HT-29 (cell line): Measurements from ENCODE around the gene EML2. TPM values are rescaled to one million over a fixed set of nuclear protein-coding genes. Genes with fewer than 3 reads are reported as not detected.
"Not testable (repeated sequence)": the region's sequence is repeated elsewhere in the genome, so short reads cannot be mapped to it uniquely, and the experiment has no call there.

Source experiments
- DNase-seq: peaks from one replicate; pipeline ENCODE4 v3.0.0-alpha.2; 2015; ENCODE audit warnings: low spot score
- total RNA-seq: library from RNA; depleted of rRNA; stranded (reverse); fragments of >200 nt; shearing (Covaris generic); gene quantifications from 2 replicates; pipeline ENCODE4 v1.2.3, GENCODE V29; 2014

The EML2 gene
- total RNA-seq, 1 experiment from 2014 or later: 38.2 TPM

DNA sequence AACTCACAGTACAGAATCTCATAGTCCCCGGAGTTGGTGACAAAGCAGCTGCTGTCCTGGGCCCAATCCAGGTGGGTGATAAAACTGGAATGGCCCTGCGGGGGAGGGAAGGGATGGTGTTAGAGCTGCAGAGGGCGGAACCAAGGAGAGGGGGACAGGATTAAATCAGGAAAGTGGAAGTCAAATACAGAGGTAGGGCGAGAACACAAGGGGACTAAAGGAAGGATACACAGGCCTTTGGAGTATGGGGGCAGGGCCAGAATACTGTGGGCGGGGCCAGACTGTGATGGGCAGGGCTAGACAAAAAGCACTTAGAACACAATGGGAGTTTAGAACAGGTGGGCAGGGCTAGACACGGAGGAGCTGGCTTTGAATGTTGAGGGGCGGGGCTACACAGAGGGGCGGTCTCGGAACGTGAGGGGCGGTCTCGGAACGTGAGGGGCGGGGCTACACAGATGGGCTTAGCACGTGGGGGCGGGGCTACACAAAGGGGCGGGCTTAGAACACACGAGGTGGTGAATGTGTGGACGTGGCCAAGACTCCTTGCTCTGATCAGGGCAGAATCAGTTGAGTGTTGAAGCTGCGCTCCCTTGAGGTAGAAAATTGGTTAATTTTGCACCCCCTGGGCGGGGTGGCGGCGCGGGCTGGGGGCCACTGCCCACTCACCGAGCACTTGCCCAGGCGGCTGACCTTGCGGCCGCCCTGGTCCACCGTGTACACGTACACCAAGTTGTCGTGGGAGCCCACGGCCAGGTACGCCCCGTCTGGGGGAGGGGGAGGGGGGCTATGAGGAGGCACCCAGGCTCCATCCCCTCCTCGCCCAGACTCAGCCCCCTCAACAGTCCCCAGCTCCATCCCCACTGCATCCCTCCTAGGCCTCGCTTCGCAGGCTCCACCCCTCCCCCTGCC is 23.1 kb downstream of the EML2 start:
- peak; percentile 95 for DNase-seq

DNA sequence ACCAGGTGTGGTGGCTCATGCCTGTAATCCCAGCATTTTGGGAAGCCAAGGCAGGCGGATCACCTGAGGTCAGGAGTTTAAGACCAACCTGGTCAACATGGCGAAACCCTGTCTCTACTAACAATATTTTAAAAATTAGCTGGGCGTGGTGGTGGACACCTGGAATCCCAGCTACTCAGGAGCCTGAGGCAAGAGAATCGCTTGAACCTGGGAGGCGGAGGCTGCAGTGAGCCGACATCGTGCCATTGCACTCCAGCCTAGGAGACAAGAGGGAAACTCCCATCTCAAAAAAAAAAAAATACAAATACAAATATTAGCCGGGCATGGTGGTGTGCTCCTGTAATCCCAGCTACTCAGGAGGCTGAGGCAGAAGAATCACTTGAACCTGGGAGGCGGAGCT is 24.1 kb downstream of the EML2 start:
- DNase-seq: not testable (repeated sequence)

- peak; percentile 97 for DNase-seq
These were observed 25.1 kb downstream of the EML2 start for GRCh38 chr19:45613926-45614725.

DNA sequence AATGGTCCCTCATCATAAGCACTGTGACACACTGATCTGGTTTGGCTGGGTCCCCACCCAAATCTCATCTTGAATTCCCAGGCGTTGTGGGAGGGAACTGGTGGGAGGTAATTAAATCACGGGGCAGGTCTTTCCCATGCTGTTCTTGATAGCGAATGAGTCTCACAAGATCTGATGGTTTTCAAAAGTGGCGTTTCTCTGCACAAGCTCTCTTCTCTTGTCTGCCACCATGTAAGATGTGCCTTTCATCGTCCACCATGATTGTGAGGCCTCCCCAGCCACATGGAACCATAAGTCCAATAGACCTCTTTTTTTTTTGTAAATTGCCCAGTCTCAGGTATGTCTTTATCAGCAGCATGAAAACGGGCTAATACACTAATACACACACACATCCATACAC is 30.2 kb downstream of the EML2 start:
- DNase-seq: no peak

GRCh38 chr19:45607071-45608029 is 31.8 kb downstream of the EML2 start:
- peak; percentile 94 for DNase-seq

DNA sequence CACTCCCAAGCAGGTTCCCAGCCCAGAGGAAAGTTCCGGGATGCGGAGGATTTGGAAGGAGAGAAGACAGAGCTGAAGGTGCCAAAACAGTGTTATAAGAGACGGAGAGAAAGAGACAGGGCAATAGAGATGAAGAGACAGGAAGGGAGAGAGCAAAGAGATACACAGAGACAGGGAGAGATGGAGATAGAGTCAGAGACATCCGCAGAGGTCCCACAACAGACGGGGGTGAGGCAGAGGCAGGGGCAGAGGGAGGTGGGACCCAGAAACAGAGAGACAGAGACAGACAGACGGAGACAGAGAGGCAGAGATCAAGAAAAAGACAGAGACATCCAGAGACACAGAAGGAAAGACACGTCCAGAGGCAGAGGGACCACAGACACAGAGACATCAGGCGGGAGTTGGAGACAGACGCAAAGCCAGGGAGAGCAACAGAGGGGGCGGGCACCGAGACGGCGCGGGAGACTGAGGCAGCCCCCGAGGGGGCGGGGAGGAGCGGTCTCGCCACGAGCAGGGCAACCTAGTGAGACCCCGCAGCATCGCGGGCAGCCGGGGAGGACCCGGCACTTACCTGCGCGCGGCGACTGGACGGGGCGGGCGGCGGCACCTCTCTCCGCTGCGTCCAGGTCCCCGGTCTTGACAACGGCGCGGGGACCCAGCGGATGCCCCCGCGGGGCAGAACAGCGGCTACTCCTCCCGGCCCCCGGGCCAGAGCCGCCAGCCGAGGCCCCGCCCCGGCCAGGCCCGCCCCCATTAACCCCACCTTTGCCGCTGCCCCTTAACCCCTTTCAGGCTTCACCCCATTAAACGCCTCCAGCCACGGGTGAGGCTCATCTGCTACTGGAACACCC is 37.4 kb downstream of the EML2 start, which contains the start of gene GPR4:
Gene GPR4, minus strand, starts transcription at position 689 of the 851 bp plus-strand sequence. CDS start 10,346 bp downstream, outside the sequence.
- no peak for DNase-seq

DNA sequence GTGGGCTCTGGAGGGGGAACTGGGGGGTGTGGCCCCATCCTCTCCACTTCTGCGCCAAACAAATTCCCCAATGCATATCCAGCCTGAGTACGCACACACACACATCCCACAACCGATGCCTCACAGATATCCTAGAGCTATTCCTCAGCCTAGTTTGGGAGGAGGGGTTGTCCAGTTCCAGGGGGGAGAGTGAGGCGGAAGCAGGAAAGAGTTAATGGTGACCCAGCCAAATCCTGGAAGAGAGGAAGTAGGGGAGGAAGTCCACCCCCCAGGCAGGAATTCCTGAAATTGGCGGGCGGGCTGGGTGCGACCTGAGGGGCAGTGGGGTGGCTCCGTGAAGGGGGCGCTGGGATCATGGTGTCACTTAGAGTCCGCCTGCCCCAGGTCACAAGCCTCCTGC is 38.1 kb downstream of the EML2 start:
- DNase-seq: no peak

DNA sequence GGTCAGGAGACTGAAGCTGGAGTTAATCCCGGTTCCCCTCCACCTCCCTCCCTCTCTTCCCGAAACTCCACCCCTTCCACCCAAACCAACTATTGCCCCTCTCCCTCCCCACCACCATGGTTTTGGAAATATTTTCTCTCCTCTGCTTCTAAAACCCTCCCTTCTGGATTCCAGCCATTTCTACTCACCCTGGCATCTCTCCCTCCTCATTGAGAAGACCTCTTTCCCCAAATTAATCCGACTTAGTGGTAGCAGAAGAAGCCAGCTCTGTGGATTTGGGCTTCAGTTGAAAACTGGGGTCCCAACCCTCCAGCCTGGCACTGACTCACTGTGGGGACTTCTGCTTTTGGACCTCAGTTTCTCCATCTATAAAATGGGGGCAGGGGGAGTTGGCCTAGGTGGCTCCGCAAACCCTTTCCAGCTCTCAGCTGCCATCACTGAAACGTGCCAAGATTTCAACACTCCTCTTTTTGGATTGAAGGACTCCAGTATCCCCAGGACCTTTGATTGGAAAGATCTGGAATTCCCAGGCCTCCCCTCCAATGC is 38.8 kb downstream of the EML2 start:
- DNase-seq: no peak

DNA sequence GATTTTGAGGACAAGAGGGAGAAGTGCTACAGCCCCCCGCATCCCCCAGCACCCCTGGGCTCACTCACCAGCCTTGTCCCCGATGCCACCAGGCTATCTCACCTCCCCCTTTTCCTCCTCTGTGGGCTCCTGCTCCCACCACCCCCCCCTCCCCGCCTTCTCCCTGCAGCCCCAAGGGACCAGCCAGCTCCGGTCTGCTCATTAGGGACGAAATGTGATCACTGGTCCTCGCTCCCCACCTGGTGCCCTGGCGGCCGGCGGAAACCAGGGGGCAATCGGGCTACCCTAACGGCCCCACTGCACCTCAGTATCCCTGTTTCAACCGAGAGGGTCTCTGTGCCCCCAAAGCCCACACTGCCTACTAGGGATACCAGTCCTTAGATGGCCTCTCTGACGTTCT is 39.9 kb downstream of the EML2 start:
- no peak for DNase-seq

DNA sequence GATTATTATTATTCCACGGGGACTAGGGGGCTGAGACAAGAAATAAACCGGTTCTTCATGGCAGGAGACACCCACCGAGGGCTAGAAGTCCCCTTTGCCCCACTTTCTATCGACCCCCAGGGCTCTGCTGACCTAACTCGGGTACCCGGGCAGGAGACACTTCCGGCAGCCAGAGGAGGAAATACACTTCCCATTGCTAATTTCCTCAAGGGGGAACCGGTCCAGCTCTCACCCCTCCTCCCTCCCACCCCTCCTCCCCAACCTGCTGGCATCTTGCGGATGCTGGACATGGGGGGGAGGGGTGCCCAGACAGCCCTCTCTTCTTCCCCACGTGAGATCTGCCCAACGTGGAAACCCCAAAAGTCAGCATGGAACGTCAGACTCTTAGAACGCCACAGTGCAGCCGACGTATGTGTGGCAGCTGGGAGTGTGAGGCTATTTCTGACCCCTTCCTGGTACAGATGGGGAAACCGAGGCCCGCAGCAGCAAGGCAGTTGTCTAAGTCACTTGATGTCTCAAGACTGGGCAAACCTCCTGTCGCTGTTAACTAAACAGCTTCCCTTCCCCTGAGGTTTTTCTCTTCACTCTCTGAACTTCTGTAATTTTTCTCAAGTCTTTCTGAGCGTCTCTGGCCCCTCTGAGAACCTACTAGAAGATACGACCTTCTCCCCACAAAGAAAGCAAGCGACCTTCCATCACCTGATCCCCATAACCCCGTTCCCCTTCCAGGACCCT is 40.8 kb downstream of the EML2 start:
- DNase-seq: no peak

DNA sequence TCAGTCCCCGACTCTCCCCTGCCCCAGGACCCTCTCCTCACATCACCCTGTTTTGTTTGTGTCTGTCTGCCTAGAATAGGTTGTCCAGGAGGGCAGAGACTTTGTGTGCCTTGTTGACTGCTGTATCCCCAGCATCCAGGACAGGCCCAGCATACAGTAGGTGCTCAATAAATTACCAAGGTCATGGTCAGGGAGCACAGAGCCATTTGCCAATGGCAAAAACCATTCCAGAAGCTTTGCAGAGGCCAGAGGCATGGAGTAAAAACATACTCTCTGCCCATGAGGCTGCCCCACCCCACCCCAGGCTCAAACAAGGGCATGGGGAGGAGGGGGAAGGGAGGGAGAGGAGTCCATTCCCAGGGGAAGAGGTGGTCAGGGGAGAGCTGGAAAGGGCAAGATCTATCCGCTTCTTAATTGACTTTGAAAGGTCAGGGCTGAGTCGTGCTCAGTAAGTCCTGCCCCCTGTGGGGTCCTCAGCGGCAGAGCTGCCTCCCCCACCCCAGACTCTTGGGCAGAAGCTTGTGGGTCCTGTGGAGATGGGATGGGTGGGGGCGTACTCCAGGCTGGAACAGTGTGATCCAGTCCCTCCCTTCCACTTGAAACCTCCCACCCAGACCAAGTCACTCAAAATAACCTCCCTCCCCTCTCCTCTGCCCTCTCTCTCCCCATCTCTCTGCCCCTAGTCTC is 41.6 kb downstream of the EML2 start:
- DNase-seq: no peak

DNA sequence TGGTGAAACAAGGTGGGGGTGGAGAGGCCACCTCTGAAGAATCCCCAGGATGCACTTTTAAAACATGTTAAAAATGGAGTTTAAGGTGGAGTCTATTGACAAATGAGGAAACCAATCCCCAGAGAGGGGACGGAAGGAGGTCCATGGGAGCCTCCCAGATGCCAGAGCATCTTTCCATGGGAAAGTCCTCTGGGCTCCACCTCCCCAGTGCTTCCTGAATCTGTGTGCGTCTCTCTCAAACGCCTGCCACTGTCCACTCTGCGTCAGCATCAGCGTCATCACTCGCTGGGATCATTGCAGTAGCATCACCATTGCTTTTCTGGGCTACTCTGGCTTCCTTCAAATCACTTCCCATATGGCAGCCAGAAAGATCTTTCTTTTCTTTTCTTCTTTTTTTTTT is 43.4 kb downstream of the EML2 start:
- no peak for DNase-seq

DNA sequence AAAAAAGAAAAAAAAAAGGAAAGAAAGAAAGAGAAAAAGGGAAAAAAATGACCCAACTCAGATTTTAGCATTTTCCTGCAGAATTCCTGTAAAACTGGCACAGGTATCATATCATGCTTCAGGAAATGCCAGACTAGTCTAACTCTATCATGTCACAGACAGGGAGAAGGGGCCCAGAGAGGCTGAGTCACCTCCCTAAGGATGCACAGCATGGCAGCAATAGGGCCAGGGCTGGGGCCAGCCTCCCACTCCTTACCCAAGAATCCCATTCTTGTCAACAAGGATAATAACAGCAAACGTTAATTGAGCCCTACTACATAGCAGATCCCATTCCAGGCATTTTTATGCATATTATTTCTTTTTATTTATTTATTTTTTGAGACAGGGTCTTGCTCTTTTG is 45.7 kb downstream of the EML2 start:
- no peak for DNase-seq

GRCh38 chr19:45592366-45592765 is 46.8 kb downstream of the EML2 start:
- no peak for DNase-seq

- DNase-seq: no peak
These were observed 47.6 kb downstream of the EML2 start for GRCh38 chr19:45591638-45592005.

- peak; percentile 69 for DNase-seq
These were observed 48.1 kb downstream of the EML2 start for GRCh38 chr19:45591004-45591637.

- DNase-seq: no peak
These were observed 48.7 kb downstream of the EML2 start for GRCh38 chr19:45590300-45591003.

GRCh38 chr19:45589768-45590167 is 49.4 kb downstream of the EML2 start:
- no peak for DNase-seq
